HK-2 (cell line): ENCODE results near the gene ZNF277.

Experiments
- DNase-seq: peaks from one replicate; pipeline ENCODE4 v3.0.0-alpha.2; 2018; ENCODE audit not compliant: unreplicated experiment

ZNF277 gene

DNA sequence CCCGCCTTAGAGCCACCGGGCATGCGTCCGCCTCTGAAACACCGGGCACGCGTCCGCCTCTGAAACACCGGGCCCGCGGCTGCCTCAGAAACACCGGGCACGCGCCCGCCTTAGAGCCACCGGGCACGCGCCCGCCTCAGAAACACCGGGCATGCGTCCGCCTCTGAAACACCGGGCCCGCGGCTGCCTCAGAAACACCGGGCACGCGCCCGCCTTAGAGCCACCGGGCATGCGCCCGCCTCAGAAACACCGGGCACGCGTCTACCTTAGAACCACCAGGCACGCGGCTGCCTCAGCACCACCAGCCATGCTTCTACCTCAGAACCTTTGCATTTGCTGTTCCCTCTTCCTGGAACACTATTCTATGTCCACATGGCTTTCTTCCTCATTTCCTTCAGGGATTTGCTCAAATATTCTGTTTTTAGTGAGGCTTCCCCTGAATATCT, 185.4 kb downstream of the ZNF277 start:
- peak; percentile 61 for DNase-seq
